ENCODE data around the gene NAP1L1.

The NAP1L1 gene

DNA sequence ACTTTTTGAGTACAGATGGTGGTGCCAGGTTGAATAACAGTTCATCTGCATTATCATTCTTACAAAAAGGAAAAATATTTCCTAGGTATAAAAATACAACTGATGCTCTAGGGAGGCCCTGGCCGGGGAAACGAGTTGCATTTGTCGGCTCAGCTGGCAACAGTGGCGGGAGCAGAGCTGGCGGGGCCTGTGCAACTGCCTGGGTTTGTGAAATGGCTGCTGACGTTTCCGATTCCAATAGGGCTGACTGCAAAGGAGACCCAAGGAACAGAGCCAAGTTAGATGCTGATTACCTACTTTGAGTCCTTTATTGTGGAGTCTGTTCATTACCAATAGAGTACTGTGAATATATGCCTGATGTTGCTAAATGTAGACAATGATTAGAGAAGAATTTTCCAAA is 27.2 kb downstream of the NAP1L1 start:
- TF ChIP-seq REST (IDR thresholded peaks at IDR 0.05; ENCODE audit: insufficient replicate concordance, low read depth) (no peak), SPI1 (IDR thresholded peaks at IDR 0.05; ENCODE audit: borderline replicate concordance, low read depth) (no peak)
- TF ChIP-seq, protein P1, sequence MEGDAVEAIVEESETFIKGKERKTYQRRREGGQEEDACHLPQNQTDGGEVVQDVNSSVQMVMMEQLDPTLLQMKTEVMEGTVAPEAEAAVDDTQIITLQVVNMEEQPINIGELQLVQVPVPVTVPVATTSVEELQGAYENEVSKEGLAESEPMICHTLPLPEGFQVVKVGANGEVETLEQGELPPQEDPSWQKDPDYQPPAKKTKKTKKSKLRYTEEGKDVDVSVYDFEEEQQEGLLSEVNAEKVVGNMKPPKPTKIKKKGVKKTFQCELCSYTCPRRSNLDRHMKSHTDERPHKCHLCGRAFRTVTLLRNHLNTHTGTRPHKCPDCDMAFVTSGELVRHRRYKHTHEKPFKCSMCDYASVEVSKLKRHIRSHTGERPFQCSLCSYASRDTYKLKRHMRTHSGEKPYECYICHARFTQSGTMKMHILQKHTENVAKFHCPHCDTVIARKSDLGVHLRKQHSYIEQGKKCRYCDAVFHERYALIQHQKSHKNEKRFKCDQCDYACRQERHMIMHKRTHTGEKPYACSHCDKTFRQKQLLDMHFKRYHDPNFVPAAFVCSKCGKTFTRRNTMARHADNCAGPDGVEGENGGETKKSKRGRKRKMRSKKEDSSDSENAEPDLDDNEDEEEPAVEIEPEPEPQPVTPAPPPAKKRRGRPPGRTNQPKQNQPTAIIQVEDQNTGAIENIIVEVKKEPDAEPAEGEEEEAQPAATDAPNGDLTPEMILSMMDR (IDR thresholded peaks at IDR 0.05; ENCODE audit: insufficient read depth, low read length) = no peak
- DNase-seq (ENCODE audit: low read depth in 1 of 2, low spot score in 1 of 2) = no peak
- Histone ChIP-seq H3K27me3 (ENCODE audit: insufficient read depth, poor library complexity, severe bottlenecking) (no peaks in the 10 kb centered on the region), H3K27ac (replicated peaks) (no peak overlapping the region), H3K4me3 (replicated peaks; ENCODE audit: insufficient read depth, low read length) (no peak overlapping the region)

DNA sequence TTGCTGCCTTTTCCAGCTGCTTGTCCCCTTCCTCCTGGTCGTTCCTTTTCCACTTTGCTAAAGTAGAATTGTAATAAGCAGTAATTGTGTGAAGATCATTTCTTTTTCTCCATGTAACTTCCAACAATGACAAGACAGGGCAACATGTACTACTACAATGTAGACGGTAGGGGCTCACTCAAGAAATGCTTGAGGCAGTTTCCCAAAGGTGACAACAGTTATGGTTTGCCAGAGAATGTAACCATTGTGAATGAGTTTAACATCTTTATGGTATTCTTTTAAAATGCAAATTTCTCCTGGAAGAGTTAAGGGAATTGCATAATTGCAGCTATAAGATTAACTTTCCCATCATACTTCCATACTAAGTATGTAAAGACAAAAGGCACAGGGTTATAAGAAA is 29.1 kb downstream of the NAP1L1 start:
- no peak overlapping the region for H3K27ac ChIP-seq (replicated peaks)
- no peak overlapping the region for H3K4me3 ChIP-seq (replicated peaks; ENCODE audit: insufficient read depth, low read length)
- TF ChIP-seq REST (IDR thresholded peaks at IDR 0.05; ENCODE audit: insufficient replicate concordance, low read depth) = no peak
- no peak for DNase-seq (ENCODE audit: low read depth in 1 of 2, low spot score in 1 of 2)
- no peaks in the 10 kb centered on the region for H3K27me3 ChIP-seq (ENCODE audit: insufficient read depth, poor library complexity, severe bottlenecking)

GRCh38 chr12:76049575-76050251 is 34.8 kb downstream of the NAP1L1 start:
- Histone ChIP-seq H3K4me3 (replicated peaks; ENCODE audit: insufficient read depth, low read length) (no peak overlapping the region), H3K27me3 (ENCODE audit: insufficient read depth, poor library complexity, severe bottlenecking) (no peaks in the 10 kb centered on the region), H3K27ac (replicated peaks) (no peak overlapping the region)
- TF ChIP-seq SPI1 (IDR thresholded peaks at IDR 0.05; ENCODE audit: borderline replicate concordance, low read depth) (no peak), GABPA (IDR thresholded peaks at IDR 0.05; ENCODE audit: low read depth) (no peak), REST (IDR thresholded peaks at IDR 0.05; ENCODE audit: insufficient replicate concordance, low read depth) (no peak)
- DNase-seq (ENCODE audit: low read depth in 1 of 2, low spot score in 1 of 2) = no peak

GRCh38 chr12:76047742-76048141 is 36.7 kb downstream of the NAP1L1 start:
- Histone ChIP-seq H3K27ac (replicated peaks) (no peak overlapping the region), H3K4me3 (replicated peaks; ENCODE audit: insufficient read depth, low read length) (no peak overlapping the region), H3K27me3 (ENCODE audit: insufficient read depth, poor library complexity, severe bottlenecking) (no peaks in the 10 kb centered on the region)
- no peak for DNase-seq (ENCODE audit: low read depth in 1 of 2, low spot score in 1 of 2)
- TF ChIP-seq, protein P1 (IDR thresholded peaks at IDR 0.05; ENCODE audit: insufficient read depth, low read length) = no peak
- TF ChIP-seq GABPA (IDR thresholded peaks at IDR 0.05; ENCODE audit: low read depth) = no peak
- TF ChIP-seq SPI1 (IDR thresholded peaks at IDR 0.05; ENCODE audit: borderline replicate concordance, low read depth) = no peak
- no peak for TF ChIP-seq POLR2AphosphoS5 (IDR thresholded peaks at IDR 0.05; ENCODE audit: low read depth)
- no peak for TF ChIP-seq REST (IDR thresholded peaks at IDR 0.05; ENCODE audit: insufficient replicate concordance, low read depth)
